ENCODE results near the gene IQSEC1.

Gene IQSEC1

DNA sequence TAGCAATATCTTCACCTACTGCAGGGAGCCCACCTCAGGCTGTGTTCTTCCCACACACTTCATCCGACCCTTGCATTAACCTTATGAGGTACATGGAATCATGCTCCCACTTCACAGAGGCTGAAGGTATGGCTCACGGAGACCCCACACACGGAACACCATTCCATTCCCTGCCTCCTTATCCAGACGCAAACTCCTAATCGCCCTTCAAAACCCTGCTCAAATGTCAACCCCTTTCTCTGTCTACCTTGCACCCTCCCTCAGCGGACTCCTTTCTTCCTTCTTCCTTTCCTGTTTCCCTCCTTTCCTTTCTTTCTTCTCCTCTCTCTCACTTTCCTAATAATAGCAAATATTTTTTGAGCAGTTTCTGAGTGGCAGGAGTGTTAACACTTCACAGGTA lies 23.8 kb downstream of the IQSEC1 start:
- no peak for DNase-seq (ENCODE audit: low read depth, low spot score)

DNA sequence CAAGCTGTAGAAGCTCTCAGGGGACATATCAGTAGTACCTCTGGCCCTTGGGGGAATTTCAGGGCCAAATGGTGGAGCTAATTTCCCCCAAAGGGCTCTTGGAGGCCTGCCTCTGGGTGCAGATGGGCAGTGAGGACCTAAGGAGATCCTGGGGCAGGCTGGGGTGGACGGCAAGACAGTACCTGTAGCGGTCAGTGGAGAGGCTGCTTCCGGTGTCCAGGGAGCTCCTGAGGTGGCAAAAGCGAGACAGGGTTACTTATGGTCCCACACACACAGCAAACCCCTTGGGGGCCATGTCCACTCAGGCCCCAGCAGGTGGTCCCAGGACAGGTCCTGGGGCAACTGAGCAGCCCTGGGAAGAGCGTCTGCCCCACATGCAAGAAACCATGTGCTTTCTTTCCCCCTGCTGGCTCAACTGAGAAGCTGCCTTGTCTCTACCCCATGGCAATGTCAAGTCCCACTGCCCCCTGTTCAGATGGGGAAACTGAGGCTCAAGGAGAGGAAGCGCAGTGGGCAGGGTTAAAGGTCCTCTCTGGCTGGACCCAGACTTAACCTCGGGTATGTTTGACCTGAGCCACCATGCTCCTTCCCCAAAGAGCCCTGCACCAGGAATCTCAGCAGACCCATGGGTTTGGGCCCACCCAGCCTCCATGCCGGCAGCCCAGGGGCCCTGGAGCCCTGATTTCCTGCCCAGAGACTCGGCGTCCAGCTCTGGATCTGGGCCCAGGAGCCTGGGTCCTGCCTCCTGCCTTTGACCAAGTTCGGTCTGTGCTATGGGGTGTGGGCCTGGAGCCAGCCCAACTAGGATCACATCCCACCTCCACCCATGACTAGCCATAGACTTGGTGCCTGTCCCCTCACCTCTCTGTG lies 25.7 kb downstream of the IQSEC1 start:
- no peak for DNase-seq (ENCODE audit: low read depth, low spot score)

DNA sequence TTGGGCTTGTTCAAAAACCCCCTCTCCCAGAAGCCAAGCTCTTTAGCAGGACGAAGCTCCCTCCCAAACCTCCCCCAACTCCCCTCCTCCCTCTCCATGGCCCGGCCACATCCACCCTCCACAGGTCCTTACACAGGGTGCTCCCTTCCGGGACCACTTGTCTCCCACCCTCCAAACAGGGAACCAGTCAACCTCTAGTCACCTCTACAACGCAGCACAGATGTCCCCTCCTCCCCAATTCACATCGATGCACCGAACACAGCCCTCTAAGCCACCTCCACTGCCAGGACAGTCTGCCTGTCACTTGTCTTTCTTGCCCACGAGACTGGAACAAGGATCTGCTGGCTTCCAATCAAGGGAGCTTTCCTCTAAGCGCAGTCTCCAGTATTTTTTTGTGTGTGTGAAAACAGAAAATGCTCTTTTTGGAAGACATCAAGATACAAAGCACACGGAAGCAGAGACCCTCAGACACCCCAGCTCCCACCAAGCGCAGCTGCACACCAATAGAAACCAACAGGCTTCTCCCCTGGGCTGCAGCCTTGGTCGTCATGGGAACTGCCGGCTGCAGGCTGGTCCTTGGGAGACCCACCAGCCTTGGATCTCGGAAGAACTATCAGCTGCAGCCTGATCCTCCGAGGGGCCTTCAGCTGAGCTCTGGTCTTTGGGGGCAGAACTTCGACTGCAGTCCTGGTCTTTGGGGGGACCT lies 26.5 kb downstream of the IQSEC1 start:
- no peak for DNase-seq (ENCODE audit: low read depth, low spot score)

DNA sequence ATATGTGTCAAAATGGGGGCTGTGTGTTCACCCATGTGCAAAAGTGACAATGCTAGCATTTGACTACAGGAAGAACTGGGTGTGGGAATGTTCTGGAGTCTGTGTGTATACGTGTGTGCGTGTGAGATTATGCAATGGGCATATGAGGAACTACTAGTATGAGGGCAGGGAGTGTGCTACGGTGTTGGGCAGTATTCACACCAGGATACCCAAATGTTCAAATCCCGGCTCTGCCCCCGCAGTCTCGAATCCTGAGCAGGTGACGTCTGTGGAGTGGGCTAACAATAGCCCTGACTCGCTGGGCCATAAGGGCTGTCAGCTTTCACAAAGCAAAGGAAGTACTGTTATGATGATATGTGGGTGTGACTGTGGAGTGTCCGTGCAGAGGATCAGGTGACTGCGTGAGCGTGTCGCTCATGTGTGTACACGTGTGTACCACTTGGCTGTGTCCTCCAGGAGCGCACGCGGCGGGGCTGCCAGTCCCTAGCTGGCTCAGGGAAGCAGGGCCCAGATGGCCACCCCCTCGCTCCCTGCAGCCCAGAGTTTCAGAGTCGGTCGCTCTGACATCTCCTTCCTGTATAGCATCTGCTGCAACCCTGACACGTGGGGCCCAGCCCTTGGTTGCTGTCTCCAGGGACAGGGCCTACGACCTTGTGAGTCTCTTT lies 27.2 kb downstream of the IQSEC1 start:
- no peak for DNase-seq (ENCODE audit: low read depth, low spot score)

DNA sequence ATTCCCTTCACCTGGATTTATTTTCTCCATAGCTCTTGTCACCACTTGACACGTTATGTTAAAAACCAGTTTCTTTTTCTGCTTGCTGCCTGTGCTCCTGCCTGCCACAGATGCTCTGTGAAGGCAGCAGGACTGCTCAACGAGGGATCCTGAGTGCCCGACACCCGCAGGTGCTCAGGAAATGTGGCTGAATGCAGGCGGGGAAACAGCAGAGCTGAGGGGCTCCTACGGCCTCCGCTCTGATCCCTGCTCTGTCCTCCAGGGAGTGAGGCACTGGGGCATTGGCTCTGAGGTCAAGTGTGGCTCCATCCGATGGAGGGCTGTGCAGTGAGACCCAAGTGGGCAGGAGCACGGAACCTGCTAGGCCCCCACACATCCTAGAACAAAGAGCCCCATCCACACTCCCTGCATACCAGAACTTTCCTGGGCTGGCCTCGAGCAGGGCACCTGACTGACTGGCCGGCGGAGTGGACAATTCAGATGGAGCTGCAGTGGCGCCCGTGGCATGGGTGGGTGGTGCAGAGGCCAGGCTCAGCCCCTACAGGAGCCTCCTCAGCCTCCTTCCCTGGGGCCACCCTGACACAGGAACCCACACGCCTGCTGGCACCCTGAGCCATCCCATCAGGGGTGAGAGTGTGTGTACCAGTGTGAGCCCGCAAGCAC lies 27.9 kb downstream of the IQSEC1 start:
- no peak for DNase-seq (ENCODE audit: low read depth, low spot score)

DNA sequence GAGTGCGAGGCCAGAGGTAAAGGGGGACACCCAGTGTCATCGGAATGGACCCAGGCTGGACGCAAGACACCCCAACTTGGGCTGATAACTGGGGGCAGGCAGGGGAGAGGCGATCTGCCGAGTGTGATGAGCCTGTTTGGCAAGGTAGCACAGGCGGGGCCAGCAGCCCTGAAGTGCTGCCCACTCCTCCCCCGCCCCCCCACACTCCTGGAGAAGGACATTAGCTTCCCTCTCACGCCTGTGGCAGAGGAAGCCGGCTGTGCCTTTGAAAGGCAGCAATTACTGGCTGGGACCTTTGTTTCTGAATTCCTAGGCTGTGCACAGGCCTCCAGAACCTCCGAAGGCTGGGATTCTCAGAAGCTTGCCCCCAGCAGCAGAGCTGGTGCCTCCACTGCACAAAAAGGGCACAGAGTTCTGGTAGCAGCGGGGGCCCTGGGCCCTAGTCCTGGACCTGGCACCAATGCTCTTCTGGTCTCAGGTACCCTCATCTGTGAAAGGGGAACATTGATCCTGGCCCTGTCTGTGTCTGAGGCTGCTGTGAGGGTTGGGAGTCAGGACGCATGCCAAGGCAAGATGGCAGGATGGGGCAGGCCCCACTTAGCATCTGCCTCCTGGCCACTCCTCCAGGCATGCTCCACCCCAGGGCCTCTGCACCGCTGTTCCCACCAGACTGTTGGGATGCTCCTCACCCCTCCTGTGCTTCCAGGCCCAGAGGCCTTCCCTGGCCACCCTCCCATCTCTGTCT lies 28.6 kb downstream of the IQSEC1 start:
- no peak for DNase-seq (ENCODE audit: low read depth, low spot score)

DNA sequence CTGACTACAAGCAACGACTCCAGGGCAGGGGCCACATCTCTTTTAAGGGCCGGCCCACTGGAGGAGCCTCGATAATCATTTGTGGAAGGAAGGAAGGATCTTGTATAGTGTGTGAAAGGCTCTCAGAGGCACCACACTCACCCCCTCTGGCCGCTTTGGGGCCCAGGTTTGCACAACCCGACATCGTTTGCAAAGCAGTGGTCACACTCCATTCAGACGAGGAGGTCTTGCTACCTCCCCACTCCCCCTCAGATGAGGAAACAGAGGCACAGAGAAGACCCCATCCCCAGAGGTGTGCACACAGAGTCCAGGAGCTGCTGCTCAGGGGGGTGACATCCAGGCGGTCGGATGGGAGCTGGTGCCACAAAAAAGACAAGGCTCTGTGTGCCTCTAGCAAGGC lies 29.6 kb downstream of the IQSEC1 start:
- DNase-seq (ENCODE audit: low read depth, low spot score) = no peak

DNA sequence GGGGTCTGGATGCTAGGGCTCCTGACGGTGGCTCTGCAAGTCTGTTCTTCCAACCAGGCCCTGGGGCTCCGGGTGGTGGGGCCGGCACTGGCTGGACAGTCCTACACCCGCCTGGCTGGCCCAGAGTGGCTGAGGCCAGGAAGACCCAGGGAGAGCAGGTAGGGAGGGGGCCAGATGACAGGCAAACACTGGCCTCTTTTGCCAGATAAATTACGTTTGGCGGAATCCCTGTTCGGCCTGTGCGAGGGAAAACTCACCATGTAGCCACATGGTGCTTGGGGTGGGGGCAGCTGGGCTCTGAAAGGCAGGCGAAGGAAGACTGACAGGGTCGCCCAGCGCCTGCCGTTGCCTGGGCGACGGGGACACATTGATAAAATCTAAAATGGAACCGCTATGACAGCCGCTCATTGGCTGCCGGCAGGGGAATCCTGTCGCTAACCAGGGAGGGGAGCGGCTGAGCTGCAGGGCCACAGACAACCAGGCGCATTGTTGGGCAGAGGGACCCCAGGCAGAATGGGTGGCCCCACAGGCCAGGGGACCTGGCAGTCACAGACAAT lies 30.4 kb downstream of the IQSEC1 start:
- DNase-seq (ENCODE audit: low read depth, low spot score) = no peak

DNA sequence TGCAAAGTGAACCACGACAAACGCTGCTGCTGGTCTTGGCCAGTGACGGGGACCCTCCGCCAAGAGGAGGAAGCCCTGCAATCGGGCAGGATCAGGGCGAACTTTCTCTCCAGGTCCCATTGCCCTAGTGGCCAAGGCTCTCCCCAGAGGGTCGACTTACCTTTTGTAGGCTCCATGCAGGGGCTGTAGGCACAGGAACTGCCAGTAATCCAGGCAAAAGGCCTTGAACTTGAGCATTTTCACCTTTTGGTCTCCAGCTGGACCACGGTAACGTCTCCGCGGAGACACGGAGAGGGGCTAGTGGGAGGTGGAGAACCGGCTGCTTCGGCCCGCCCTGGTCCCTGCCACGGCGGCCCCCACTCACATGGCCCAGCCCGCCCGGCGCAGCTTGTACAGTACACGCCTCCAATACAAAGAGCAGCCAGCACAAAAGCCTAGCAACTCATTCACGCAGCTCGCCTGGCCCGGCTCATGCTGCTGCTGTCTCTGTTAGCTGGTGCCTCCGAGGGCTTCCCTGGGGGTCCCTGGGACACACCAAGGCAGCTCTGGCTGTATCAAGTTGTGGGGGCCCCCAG lies 31.0 kb downstream of the IQSEC1 start:
- no peak for DNase-seq (ENCODE audit: low read depth, low spot score)

DNA sequence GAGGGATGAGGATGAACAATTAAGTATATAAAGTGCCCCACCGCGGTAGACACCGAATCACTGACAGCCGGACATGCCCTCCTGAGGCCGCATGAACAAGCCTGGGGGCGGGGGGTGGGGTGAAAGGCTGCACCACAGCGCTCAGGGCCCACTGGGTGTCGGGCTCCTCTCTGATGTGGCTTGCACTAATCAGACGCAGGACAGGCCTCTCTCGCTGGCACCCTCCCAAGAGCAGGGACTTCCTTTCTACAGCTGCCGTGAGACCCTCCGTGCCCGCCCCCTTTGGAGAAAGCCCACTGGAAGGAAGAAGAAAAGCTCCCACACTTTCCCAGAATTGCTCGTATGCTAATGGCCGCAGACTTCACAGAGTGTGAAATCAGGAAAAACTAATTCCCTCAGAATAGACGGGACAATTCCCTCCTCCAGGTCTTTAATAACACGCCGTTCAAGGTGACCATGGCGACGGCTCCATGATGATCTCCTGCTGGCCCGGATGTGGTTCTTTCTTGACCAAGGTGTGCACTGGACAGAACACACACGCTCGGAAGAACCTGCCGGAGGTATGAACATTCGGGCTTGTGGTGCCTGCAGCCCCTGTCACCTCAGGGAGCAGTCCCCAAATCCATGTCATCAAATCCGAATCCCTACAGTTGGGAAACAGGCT lies 32.0 kb downstream of the IQSEC1 start:
- DNase-seq (ENCODE audit: low read depth, low spot score) = no peak

DNA sequence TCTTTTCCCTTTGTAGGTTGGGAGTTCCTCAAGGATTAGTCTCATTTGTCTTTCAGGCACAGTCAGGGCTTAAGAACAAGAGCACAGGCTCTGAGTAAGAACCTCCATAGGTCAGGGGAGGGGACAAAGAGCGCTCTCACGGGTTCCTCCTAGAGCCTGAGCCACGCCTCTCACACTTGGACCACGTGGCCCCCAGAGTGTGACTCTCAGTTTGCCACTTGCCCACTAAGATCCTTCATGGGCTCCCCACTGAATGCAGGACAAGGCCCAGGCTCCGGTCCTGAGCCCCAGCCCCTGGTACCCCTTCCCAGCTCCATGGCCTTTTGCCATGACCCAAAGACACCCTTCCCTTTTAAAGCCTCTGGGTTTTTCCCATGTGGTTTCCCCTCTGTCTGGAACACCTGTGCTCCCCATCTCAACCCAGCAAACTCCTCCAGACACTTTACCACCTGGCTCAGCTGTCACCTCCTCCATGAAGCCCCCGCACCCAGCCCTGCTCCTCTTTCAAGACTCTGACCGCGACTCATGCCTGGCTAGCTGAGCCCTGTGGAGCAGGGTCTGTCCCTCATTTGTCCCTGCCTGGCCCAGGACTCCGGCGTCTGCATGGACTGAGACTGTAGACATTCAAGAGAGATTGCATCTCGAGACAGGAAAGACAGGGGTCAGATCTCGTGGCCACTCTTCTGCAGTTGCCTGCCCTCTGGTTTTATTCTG lies 32.7 kb downstream of the IQSEC1 start:
- DNase-seq (ENCODE audit: low read depth, low spot score) = no peak

DNA sequence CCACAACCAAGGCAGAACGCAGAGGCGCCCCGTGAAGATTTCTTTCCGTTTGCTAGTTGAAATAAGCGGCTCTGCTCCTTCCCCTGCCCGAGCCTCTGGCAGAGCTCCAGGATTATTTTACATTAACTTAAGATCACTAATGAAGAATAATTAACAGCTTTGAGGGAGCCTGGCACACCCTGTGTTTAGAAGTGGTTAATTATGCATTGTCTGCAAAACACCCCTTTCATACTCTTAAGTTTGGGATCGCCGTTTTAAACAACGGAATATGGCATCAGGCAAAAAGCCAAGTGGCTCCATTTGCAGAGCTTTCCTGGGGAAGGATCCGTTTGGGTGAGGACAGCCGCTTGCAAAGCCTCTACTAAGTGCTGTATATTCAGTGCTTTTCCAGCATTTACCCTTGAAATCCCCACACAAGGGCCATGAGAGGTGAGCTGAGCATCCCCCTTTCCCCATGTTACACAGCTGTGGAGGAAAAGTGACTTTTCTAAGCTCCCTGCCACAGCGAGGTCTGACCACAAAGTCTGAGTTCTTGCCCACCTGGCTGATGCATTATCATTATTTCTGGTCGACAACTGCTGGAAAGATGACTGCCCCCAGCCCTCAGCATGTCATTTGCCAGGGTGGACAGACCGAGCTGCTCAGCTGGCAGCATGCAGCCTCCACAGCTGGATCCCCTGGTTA lies 33.9 kb downstream of the IQSEC1 start:
- no peak for DNase-seq (ENCODE audit: low read depth, low spot score)

DNA sequence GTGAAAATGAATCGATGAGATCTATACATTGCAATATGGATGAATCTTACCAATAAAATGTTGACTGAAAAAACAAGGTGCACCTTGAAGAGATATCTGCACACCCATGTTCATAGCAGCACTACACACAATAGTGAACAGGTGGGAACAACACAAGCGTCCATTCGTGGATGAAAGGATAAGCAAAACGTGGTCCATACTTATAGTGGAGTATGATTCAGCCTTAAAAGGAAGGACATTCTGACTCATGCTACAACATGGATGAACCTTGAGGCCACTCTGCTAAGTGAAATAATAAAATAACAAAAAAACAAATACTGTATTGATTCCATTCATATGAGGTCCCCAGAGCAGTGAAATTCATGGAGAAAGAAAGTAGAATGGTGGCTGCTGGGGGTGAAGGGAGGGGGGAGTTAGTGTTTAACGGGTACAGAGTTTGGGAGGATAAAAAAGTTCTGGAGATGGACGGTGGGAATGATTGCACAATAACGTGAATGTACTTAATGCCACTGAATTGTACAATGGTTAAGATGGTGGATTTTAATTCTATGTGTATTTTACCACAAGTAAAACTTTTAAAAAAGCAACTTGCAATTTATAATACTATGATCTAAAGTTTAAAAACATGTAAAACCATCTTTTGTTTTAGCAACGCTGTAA lies 35.6 kb downstream of the IQSEC1 start:
- no peak for DNase-seq (ENCODE audit: low read depth, low spot score)

DNA sequence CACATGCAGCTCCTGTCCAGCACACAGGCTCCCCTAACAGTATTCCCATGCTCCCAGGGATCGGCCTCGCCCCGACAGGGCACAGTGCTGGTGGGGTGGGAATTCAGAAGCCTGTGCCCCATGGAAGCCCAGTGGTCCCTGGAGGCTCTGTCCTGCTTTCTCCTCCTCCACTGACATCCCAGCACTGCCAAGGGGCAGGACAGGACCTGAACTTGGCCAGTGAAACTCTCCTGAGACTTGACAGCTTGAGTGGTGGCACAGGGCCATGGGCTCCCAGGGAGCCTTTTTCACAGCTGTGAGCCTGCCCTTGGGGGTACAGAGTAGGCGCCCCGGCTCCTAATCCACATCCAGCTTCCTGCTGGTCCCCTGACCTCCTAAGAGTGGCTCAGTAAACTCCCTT lies 38.4 kb downstream of the IQSEC1 start:
- no peak for DNase-seq (ENCODE audit: low read depth, low spot score)

DNA sequence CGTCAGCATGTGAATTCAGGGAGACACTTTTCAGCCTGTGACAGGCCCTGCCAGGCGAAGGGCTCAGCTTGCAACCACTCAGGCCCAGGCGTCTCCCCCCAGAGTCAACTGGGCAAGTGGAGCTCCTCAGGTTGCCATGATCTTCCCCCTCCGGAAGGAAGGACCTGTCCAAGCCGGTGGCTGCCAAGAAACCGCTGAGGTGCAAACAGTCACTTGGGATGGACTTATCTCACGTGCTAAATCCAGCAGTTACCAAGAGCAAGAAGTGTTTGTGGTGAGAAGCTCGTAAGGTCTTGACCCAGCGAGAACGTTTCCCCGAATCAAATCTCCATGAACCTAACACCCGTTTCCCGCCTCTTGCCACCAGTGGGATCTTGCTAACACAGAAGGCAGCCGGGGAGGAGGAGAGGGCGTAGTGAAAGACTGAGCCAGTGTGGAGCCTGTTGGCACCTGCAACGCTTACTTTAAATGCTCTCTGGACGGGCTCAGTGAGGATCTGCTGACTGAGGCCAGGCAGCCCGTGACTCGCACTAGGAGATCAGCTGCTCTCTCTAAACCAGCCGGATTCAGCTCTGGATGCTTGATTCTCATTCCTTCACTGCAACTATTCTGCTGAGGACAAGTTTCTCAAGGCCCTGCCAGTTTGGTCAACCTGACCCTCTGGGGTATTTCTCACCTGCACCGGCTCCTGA lies 39.0 kb downstream of the IQSEC1 start:
- DNase-seq (ENCODE audit: low read depth, low spot score) = no peak

DNA sequence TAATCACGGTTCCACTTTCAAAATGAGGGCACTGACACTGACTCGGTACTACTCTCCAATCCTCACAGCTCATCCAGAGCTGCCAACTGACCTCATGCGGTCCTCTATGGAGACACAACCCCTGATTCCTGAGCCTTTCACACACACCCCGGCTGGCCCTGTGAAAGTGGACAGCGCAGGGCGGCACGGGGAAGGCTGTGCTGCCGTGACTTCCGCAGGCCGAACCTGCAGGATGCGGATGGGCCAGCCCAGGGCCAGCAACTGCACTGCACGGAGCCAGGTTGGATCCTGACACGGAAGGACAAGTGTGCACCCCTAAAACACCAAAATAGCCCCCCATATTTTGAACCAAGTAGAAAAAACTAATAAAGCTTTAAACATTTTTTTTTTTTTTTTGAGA lies 41.0 kb downstream of the IQSEC1 start:
- DNase-seq (ENCODE audit: low read depth, low spot score) = no peak

DNA sequence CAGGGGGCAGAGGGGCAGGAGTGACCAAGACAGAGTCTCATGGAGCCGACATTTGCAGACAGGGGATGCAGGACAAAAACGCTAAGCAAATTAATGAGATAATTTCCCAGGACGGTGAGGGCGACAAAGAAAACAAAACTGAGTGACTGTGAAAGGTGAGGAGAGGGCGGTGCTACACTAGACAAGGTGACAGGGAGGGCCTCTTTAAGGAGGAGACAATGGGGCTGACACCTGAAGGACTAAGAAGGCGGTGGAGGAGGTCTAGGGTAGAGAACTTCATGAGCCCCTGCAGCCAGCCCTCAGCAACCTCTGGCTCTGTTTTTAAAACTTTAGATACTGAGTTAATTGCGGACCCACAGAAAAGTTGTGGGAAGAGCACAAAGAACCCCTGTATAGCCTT lies 41.6 kb downstream of the IQSEC1 start:
- DNase-seq (ENCODE audit: low read depth, low spot score) = no peak

DNA sequence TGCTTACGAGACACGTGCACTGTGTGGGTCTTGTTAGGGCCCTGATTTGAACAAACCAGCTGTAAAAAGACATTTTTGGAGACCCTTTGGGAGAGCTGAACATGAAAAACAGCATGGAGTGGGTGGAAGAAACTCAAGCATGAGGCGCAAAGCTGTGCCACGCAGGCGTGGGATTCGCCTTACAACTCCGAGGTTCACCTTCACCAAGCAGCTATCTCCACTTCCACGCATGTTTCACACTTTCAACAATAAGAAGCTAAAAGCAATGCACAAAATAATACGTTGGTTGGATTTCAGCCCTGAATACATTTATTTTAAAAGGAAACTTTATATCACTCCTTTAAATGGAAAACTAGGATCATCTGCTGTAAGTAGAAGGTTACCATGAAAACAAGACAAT lies 42.5 kb downstream of the IQSEC1 start:
- DNase-seq (ENCODE audit: low read depth, low spot score) = no peak
